ENCODE measurements around the gene ALKBH4.

- TF ChIP-seq SIN3A (IDR thresholded peaks at IDR 0.05; ENCODE audit: borderline replicate concordance, low read depth, low read length), result no peak
- TF ChIP-seq CTCF (IDR thresholded peaks at IDR 0.05), result no peak
- no peak for TF ChIP-seq YY1 (IDR thresholded peaks at IDR 0.05; ENCODE audit: low read depth)
- TF ChIP-seq TAF1 (IDR thresholded peaks at IDR 0.05; ENCODE audit: borderline replicate concordance, low read depth, low read length), result no peak
- TF ChIP-seq, protein P1, sequence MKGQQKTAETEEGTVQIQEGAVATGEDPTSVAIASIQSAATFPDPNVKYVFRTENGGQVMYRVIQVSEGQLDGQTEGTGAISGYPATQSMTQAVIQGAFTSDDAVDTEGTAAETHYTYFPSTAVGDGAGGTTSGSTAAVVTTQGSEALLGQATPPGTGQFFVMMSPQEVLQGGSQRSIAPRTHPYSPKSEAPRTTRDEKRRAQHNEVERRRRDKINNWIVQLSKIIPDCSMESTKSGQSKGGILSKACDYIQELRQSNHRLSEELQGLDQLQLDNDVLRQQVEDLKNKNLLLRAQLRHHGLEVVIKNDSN (IDR thresholded peaks at IDR 0.05; ENCODE audit: borderline replicate concordance, low read depth), result no peak
- TF ChIP-seq GABPA (IDR thresholded peaks at IDR 0.05; ENCODE audit: low read depth), result no peak
- TF ChIP-seq FOSL2 (IDR thresholded peaks at IDR 0.05; ENCODE audit: borderline replicate concordance, low read depth), result no peak
- TF ChIP-seq, protein P2, sequence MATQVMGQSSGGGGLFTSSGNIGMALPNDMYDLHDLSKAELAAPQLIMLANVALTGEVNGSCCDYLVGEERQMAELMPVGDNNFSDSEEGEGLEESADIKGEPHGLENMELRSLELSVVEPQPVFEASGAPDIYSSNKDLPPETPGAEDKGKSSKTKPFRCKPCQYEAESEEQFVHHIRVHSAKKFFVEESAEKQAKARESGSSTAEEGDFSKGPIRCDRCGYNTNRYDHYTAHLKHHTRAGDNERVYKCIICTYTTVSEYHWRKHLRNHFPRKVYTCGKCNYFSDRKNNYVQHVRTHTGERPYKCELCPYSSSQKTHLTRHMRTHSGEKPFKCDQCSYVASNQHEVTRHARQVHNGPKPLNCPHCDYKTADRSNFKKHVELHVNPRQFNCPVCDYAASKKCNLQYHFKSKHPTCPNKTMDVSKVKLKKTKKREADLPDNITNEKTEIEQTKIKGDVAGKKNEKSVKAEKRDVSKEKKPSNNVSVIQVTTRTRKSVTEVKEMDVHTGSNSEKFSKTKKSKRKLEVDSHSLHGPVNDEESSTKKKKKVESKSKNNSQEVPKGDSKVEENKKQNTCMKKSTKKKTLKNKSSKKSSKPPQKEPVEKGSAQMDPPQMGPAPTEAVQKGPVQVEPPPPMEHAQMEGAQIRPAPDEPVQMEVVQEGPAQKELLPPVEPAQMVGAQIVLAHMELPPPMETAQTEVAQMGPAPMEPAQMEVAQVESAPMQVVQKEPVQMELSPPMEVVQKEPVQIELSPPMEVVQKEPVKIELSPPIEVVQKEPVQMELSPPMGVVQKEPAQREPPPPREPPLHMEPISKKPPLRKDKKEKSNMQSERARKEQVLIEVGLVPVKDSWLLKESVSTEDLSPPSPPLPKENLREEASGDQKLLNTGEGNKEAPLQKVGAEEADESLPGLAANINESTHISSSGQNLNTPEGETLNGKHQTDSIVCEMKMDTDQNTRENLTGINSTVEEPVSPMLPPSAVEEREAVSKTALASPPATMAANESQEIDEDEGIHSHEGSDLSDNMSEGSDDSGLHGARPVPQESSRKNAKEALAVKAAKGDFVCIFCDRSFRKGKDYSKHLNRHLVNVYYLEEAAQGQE (IDR thresholded peaks at IDR 0.05; ENCODE audit: low read depth, low read length), result no peak
- no peak for TF ChIP-seq SMC3 (IDR thresholded peaks at IDR 0.05; ENCODE audit: low read depth, low read length)
- no peak for TF ChIP-seq RCOR1 (IDR thresholded peaks at IDR 0.05; ENCODE audit: low read length)
- TF ChIP-seq ELF1 (IDR thresholded peaks at IDR 0.05), result no peak
- TF ChIP-seq PBX3 (IDR thresholded peaks at IDR 0.05), result no peak
- no peak for TF ChIP-seq FOXJ3 (CRISPR knock-in tag; IDR thresholded peaks at IDR 0.05)
- TF ChIP-seq POLR2AphosphoS5 (IDR thresholded peaks at IDR 0.05; ENCODE audit: low read depth, low read length), result no peak
Observed at GRCh38 chr7:102409340-102409739, 55.3 kb downstream of the ALKBH4 start.

Data from SK-N-SH (cell line).